Neural cell (in vitro differentiated cells): ENCODE measurements around the gene PICALM.

ENCODE experiments used
- CTCF ChIP-seq: fragments of 450-650 bp; IDR thresholded peaks from 2 replicates; pipeline ENCODE4 v1.5.1; 2014; ENCODE audit warnings: antibody characterized with exemption, mild to moderate bottlenecking, moderate library complexity; ENCODE audit not compliant: poor library complexity, severe bottlenecking
- EZH2 ChIP-seq: fragments of 200-600, 300-800 bp; shearing (Covaris generic), sonication (generic); IDR thresholded peaks from 2 replicates; pipeline ENCODE4 v1.6.1; 2014; ENCODE audit warnings: antibody characterized with exemption, low read length, borderline replicate concordance, mild to moderate bottlenecking; ENCODE audit not compliant: insufficient read depth, poor library complexity, severe bottlenecking

- no peak for TF ChIP-seq CTCF
- TF ChIP-seq EZH2 = no peak
Measured at GRCh38 chr11:85946221-85946620, 122.7 kb downstream of the PICALM start.
